Lower leg skin (tissue), 3 donors: ENCODE results near the gene JMJD4.

Source experiments
- POLR2A ChIP-seq, 2 donors: fragments of 450-650 bp; IDR thresholded peaks; one replicate each; pipeline ENCODE4 v1.6.1; 2016 to 2017; ENCODE audit warnings: antibody characterized with exemption in 2 of 2, mild to moderate bottlenecking in 1 of 2, moderate library complexity in 1 of 2
- TF ChIP-seq, protein P1 (sequence below), 3 donors: fragments of 450-650 bp; IDR thresholded peaks; one replicate each; pipeline ENCODE4 v1.5.1; 2016; ENCODE audit warnings: antibody characterized with exemption in 3 of 3, mild to moderate bottlenecking in 3 of 3, moderate library complexity in 2 of 3

DNA sequence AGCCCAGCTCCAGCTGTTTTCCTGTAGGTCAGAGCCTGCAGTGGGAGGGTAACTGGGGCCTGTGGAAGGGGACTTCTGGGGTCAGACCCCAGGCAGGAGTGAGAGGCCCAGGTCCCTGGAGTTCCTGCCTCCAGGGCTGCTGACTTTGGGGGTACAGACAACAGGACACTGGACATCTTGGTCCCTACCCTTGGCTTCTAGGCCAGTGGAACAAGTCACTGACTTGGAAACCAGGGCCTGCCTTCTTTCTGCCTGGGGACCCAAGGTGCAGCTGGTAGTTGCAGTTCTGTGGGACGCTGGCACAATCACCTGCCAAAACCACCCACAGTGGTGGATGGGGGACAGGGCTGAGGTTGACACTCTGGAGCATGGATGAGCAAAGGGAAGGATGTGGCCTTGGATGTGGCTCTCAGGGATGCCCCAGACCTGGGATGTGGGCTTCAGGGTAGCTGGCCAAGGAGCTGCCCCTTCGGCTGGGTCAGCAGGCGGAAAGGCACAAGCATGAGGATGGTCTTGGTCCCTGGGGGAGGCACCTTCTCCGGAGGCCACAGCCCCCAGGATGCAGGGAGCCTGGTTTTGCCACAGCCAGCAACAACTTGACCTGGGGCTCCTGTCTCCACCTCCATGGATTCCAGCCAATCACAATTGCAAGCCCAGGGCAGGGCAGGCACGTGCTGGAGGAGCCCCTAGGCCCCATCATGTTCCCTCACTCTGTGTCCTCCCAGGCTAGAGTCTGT is 5.8 kb downstream of the JMJD4 start:
- TF ChIP-seq, protein P1, sequence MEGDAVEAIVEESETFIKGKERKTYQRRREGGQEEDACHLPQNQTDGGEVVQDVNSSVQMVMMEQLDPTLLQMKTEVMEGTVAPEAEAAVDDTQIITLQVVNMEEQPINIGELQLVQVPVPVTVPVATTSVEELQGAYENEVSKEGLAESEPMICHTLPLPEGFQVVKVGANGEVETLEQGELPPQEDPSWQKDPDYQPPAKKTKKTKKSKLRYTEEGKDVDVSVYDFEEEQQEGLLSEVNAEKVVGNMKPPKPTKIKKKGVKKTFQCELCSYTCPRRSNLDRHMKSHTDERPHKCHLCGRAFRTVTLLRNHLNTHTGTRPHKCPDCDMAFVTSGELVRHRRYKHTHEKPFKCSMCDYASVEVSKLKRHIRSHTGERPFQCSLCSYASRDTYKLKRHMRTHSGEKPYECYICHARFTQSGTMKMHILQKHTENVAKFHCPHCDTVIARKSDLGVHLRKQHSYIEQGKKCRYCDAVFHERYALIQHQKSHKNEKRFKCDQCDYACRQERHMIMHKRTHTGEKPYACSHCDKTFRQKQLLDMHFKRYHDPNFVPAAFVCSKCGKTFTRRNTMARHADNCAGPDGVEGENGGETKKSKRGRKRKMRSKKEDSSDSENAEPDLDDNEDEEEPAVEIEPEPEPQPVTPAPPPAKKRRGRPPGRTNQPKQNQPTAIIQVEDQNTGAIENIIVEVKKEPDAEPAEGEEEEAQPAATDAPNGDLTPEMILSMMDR (IDR thresholded peaks at IDR 0.05) = no peak
- no peak for TF ChIP-seq POLR2A (IDR thresholded peaks at IDR 0.05)
